A204.1 (cell line): ENCODE data around the gene SPTB.

ENCODE experiments used
- FAIRE-seq: peaks from 2 replicates; lab custom pipeline; 2012; peaks lifted over from hg19 to GRCh38; lab: Jason Lieb, UNC

SPTB gene

GRCh38 chr14:64727551-64728071 is 152.1 kb downstream of the SPTB start:
- FAIRE-seq = no peak

GRCh38 chr14:64726585-64726890 is 153.2 kb downstream of the SPTB start:
- FAIRE-seq = no peak

DNA sequence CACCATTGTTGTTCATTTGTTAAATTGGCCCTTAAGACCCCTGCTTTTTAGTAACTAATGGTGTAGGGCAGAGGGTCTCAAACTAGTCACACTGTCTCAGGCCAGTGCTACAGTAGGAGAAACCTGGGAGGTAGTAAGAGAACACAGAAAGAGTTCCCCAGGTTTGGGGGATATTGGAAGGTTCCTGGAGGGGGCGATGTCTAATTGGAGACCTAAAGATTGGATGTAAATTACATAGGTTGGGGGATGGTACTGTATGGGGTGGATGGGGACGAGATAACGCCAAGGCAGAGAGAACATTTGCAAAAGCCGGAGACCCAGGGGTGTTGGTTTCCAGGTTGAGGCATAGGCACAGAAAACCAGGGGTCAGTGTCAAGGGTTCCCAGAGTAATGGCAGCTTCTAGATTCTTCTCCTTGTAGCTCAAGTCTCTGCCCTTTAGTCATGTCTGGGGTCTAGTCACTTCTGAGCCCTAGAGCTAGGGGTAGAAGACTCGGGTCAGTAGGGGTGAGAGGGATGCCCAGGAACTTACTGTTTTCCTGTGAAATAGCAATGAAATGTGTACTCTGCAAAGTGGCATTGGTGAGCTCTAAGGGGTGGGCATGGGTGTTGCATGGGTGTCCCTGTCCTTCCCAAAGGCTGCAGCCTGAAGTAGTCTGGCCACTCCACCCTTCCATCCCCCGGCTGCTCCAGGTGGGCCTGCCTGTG is 153.7 kb downstream of the SPTB start:
- no peak for FAIRE-seq

DNA sequence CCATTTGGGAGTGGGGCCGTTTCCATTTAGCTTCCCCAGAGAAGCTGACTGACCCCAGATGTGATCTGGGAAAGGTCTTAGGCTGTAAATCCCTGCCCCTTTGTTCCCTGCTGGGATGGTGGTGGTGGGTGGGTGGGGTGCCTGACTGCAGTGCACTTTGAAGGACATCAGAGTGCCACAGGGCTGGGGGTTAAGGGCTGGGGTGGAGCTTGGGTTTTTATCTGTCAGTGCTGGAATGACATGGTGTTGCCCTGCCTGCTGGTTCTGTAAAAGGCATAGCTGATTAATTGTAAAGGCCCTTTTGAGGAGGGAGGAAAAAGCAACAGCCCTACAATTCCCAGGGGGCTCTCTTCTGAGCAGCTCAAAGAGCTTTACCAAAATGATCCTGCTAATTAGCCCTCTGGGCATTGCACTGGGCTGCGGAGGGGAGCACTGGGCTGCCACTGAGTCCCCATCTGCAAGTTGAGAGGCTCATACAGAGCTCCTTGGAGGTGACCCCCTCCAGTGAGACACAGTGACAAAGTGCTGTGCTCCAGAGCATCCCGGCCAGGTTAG is 154.4 kb downstream of the SPTB start:
- FAIRE-seq = no peak

- FAIRE-seq = no peak
Observed at GRCh38 chr14:64724578-64724930, 155.2 kb downstream of the SPTB start.

DNA sequence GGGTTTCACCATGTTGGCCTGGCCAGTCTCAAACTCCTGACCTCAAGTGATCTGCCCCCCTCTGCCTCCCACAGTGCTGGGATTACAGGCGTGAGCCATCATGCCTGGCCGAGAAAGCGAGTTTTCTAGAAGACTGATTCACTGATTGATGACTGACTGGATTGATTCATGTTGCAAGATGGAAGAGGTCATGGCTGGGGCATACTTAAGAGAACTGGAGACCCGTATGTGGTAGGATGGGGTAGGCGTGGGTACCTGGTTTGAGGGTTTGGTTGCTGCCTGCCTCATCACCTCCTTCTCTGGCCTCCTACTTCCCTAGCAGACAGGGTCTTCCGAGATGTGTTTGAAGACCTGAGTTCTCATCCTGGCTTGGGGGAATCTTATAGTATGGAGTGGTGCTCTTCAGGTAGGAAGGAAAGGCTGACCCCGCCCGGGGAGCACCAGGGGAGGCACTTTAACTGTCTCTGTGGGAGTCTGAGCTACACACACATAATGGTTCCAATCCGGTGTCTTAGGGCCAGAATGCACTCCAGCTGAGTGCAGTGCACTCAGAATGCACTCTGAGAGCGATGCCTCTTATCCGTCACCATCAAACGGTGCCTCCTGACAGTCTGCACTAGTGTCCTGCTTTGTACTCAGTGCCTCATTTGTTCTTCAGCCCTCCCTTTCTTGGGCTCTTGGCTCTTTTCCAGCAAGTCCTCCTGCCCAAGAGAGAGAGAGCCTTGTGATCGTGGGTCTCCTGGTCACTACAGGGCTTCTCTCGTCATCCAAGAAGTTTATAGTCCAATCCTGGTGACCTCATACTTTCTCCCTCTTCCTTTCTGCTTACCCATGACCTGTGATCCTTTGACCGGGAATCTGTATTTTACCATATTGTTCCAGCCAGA is 155.8 kb downstream of the SPTB start:
- FAIRE-seq = no peak

DNA sequence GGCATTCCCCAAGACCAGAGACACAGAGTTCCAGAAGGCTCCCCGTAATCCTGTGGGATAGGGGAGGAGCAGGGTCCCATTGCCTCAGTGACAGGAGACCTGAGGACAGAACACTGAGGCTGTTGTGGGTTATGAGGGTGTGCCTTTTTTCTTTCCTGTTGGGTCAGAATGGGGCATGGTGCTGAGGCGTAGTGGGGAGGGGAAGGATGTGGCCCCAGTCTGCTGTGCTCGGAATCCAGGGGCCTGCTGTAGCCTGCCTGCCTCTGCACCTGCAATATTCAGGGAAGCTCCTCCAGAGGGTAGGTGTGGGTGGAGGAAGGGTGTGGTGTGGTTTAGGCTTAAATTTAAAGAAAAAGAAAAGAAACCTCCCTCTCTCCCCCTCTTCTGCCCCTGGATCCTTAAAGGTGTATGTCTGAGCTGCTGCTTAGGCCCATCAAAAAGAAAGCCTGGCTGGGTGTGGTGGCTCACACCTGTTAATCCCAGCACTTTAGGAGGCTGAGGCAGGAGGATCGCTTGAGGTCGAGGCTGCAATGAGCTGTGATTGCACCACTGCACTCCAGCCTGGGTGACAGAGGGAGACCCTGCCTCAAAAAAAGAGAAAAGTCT is 156.8 kb downstream of the SPTB start:
- no peak for FAIRE-seq

GRCh38 chr14:64721899-64722298 is 157.8 kb downstream of the SPTB start:
- FAIRE-seq = no peak

GRCh38 chr14:64721391-64721791 is 158.3 kb downstream of the SPTB start:
- FAIRE-seq = no peak

DNA sequence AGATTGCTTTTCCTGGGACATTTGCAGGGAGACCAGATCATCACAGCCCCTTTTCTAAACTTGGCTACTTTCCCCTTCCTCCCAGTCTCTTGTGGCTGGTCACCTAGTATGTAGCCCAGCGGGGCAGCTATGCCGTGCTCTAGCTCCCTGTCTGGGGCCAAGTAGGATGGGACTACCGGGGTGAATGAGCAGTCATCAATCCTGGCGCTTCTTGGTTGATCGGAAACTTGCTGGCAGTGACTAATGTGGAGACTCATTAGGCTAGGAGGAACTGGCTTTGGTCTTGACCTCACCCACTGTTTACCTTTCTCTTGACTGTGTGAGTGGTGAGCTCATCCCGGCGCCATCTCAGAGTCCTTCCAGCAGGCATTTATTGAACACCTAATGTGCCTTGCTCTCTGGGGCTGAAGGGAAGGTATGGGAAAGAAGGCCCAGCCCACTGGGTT is 159.6 kb downstream of the SPTB start:
- no peak for FAIRE-seq

DNA sequence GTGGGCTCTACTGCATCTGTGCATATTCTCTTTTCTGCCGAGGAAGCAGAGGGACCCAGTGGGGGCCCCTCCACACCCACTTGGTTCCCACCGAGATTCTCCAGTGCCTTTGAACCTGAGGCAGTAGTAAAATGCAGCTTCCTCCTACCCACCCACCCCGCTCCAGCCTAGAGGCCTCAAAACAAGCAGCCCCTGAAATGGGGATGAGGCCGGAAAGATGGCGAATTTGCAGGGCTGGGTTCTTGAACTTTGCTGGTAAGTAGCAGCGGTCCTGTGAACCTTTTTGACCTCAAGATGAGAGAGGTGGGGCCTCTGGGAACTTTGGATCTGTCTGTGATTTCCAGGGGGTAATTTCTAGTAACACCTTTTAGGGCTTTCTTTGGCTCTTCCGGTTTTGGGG is 160.1 kb downstream of the SPTB start:
- FAIRE-seq = no peak

GRCh38 chr14:64718762-64719161 is 160.9 kb downstream of the SPTB start:
- FAIRE-seq = no peak

GRCh38 chr14:64717870-64718269 is 161.8 kb downstream of the SPTB start:
- no peak for FAIRE-seq

- FAIRE-seq = no peak
Observed at GRCh38 chr14:64715628-64716412, 163.9 kb downstream of the SPTB start.

DNA sequence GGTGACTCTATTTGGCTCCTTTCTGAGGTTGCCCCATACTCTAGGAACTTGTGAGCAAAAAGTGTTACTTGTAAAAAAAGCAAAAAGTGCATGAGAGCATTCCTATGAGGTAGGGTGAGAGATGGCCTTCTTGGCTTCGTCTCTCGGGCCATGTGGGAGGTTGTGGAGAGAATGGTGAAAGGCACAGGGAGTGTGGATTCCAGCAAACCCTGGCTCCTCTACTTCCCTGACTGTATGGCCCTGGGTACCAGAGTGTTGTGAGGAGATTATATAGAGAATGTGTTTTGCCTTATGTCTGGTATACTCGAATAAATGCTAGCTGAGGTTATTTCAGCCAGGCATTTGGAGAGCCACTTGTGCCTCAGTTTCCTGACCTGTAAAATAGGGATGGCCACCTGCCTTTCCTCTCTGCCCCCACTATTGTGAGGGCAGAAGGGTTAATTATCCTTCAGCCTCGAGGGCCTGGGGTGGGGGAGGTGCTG is 164.5 kb downstream of the SPTB start:
- FAIRE-seq = no peak

GRCh38 chr14:64714432-64715025 is 165.2 kb downstream of the SPTB start:
- FAIRE-seq = no peak

GRCh38 chr14:64713677-64714076 is 166.0 kb downstream of the SPTB start:
- no peak for FAIRE-seq

DNA sequence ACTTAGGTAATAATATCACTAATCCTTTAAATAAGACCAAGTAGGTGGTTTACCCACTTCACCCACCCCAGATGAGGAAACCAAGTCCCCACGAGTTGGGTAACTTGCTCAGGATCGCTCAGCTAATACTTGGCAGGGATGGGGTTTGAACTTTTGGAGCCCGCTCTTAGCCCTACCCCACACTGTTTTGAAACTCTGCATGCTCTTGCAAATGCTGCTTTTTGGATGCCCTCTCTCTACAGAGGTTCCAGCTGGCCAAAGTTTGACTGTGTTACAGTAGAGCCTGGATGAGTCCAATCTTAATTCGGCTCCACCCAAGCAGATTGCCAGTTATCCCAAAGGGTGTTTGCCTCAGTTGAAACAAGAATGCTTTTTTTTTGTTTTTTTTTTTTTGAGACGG is 168.7 kb downstream of the SPTB start:
- no peak for FAIRE-seq

- FAIRE-seq = no peak
Observed at GRCh38 chr14:64709126-64709525, 170.6 kb downstream of the SPTB start.

DNA sequence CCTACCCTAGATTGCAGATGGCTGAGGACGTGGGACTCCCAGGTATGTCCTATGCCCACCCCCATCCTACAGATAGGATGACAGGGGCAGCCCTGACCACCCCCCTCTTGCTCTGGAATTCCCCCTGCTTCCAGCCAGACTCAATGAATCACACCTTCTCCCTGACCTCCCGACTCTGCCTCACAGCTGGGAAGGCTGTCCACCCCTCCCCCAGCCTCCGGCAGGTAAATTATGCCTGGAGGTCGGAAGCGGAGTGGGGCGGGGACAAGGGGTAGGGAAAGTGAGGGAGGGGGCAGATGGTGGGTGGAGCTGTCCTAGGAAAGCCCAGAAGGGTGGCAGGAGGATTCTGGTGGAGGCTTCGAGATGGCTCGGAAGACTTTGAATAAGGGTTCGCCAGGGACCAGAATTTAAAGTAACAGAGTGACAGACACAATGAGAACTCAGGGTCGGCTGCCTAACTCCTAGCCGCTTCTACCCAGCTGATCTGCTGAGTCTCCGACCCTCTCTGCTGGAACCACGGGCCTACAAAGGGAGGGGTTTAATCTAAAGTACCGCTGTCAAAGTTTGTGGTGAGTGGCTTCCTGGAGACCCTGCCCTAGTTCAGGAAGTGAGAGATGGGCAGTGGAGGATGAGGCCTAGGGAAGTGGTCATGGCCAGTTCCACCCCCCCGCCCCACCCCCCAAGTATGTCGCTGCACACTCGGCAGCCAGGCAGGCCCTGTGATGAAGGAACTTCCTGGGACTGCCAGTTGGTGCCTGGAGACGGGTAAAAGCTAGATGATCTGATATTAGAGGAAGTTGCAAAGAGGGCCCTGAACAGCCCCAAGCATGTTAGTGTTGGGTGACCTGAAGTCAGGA is 171.3 kb downstream of the SPTB start:
- FAIRE-seq = no peak

DNA sequence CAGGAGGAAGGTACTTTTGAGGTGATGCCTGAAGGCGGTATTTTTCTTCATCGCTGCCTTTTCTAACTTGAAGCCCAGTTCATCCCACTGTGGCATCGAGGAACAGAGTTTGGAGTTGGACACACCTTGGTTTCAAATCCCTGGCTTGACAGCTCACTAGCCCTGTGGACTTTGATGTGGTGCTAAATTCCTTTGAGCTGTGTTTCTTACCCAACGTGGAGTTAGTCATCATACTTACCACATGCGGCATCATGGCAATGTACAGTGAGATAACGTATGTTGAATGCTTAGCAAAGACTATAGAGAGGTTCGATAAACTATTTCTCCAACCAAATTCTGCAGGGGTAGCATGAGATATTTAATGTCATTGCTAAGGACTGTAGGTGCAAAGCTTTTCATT is 172.0 kb downstream of the SPTB start:
- no peak for FAIRE-seq
